ENCODE measurements around the gene TMEM87A.

TMEM87A gene

DNA sequence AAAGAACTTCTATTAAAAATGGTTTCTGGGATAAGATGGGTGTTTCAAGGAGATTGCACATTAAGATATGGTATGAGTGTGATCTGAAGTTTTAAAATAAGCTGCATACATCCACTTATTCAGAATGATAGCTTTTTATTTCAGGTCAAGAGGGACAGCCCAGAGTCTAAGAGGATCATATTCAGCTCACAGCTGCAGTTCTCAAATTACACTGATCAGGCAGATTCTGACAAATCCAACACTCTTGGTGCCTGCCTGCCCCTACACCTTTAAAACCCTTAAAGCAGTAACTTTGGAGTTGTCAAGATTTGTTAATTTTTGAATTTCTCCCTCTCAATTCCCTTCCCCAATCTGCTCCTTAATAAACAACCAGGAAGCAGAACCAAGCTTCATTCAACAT lies 9.1 kb upstream of the TMEM87A start:
- no peak overlapping the region for H3K4me3 ChIP-seq (ENCODE audit: low read depth, low read length)
- no peak for TF ChIP-seq CTCF (IDR thresholded peaks at IDR 0.05; ENCODE audit: low read depth, low read length)

- H3K4me3 ChIP-seq (ENCODE audit: low read depth, low read length) = no peak overlapping the region
- TF ChIP-seq CTCF (IDR thresholded peaks at IDR 0.05; ENCODE audit: low read depth, low read length) = no peak
Observed at GRCh38 chr15:42279234-42279723, 6.0 kb upstream of the TMEM87A start.

DNA sequence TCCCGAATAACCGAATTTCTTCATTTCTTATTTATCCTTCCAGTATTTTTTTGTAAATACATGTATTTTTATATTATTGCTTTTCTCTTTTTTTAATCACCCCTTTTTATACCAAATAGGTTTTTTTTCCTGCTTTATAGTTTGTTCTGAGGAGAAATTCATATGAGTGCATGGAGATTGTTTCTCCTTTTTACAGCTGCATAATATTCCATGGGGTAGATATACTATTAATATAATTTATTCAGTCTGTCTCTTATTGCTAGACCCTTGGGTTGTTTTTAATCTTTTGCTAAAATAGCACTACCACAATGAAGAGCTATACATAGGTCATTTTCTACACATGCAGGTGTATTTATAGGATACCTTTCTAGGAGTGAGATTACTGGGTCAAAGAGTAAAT lies 3.5 kb upstream of the TMEM87A start:
- TF ChIP-seq CTCF (IDR thresholded peaks at IDR 0.05; ENCODE audit: low read depth, low read length) = no peak
- H3K4me3 ChIP-seq (ENCODE audit: low read depth, low read length) = no peak overlapping the region

GRCh38 chr15:42275780-42276391 lies 2.7 kb upstream of the TMEM87A start:
- TF ChIP-seq CTCF (IDR thresholded peaks at IDR 0.05; ENCODE audit: low read depth, low read length) = no peak
- peak overlapping the region; percentile 71 for H3K4me3 ChIP-seq (ENCODE audit: low read depth, low read length)

DNA sequence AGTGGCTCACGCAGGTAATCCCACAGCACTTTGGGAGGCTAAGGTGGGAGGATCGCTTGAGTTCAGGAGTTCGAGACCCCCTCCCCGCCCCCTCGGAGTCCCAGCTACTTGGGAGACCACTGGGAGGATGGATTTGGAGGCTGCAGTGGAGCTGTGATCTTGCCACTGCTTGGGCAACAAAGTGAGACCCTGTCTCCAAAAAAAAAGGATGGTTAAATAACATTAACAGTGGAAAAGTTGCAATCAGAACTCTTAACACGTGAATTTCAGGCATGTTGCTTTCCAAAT lies 1.4 kb upstream of the TMEM87A start:
- H3K4me3 ChIP-seq (ENCODE audit: low read depth, low read length) = peak overlapping the region; percentile 71
- no peak for TF ChIP-seq CTCF (IDR thresholded peaks at IDR 0.05; ENCODE audit: low read depth, low read length)

DNA sequence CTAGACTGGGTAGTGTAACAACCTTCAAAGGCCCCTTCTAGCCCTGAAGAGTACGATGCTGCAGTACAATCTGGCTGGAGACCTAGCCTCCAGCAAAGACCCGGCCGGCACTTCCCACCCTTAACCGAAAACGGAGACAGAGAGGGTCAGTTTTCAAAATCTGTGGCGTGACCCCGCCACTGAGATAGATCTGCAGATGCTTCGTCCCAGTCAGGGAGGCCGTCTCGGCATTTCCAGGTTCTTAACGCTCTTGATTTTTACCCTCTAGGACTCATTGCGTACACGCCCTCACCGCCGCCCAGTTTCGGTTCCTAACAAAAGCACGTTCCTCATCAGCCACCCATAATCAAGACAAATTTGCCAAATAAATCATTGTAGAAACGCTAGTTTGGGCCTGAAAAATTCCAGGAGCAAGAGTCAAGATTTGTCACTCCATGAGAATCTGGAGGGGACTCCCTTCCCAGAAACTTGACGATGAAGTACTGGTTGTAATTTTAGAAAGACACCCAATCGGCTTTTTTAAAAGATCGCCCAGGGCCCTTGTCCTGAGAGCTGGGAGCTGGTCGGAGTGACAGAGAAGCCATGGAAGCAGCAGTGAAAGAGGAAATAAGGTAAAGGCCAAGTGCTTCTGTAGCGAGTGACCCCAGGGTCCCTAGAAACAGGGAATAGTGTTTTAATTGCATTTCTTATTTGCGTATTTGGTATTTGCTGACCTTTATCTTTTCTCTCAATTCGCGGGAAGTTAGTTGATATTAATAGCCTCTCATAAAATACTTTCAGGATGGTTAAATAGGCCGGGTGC lies 868 bp upstream of the TMEM87A start:
- H3K4me3 ChIP-seq (ENCODE audit: low read depth, low read length) = peak overlapping the region; percentile 71
- TF ChIP-seq CTCF (IDR thresholded peaks at IDR 0.05; ENCODE audit: low read depth, low read length) = no peak

DNA sequence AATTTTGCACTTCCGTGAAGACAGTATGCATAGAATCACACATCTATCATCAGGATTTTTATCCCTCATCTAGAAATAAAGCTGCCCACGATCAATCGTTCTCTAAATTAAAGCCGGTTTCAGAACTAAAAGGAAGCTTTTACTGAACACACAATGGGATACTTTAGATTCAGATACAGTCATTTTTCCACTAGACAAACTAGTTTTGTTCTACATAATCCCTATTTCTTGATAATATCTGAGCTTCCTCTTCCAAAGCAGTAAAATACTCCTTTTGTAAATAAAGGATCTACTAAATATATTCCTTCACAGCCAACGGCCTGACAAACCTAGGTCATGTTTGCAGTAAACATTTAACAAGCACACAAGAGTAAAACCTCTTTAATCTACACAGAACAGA lies 2.2 kb downstream of the TMEM87A start:
- peak overlapping the region; percentile 71 for H3K4me3 ChIP-seq (ENCODE audit: low read depth, low read length)
- TF ChIP-seq CTCF (IDR thresholded peaks at IDR 0.05; ENCODE audit: low read depth, low read length) = no peak
